DOHH2 (cell line): Measurements from ENCODE around the gene OR12D3.

Source experiments
- H3F3A ChIP-seq: fragments of 200-600 bp; sonication (generic), shearing (Covaris generic); 2 replicates; pipeline ENCODE4 v1.6.0; 2016; ENCODE audit warnings: antibody characterized with exemption, mild to moderate bottlenecking; ENCODE audit not compliant: control insufficient read depth, insufficient read depth
- H3K27ac ChIP-seq: fragments of 200-600 bp; sonication (generic); 2 replicates; pipeline ENCODE4 v1.5.1; 2014; ENCODE audit warnings: low read depth, mild to moderate bottlenecking, low read length, moderate library complexity
- H3K27me3 ChIP-seq: fragments of 200-600 bp; sonication (generic); 2 replicates; pipeline ENCODE4 v1.6.1; 2014; ENCODE audit warnings: mild to moderate bottlenecking, low read length, mixed read lengths; ENCODE audit not compliant: control insufficient read depth
- H3K36me3 ChIP-seq: fragments of 200-600 bp; sonication (generic); 2 replicates; pipeline ENCODE4 v1.6.1; 2014; ENCODE audit warnings: mild to moderate bottlenecking, low read length, moderate library complexity, mixed read lengths; ENCODE audit not compliant: control insufficient read depth
- H3K4me1 ChIP-seq: fragments of 200-600 bp; sonication (generic); 2 replicates; pipeline ENCODE4 v1.6.1; 2014; ENCODE audit warnings: mild to moderate bottlenecking, low read length, mixed read lengths; ENCODE audit not compliant: control insufficient read depth
- H3K4me2 ChIP-seq: fragments of 200-600 bp; sonication (generic); 2 replicates; pipeline ENCODE4 v1.6.0; 2014; ENCODE audit warnings: mild to moderate bottlenecking, low read length, moderate library complexity
- H3K4me3 ChIP-seq: fragments of 200-600 bp; sonication (generic); 2 replicates; pipeline ENCODE4 v1.5.1; 2014; ENCODE audit warnings: mild to moderate bottlenecking, low read length, mixed read lengths
- H3K79me2 ChIP-seq: fragments of 200-600 bp; sonication (generic); 2 replicates; pipeline ENCODE4 v1.6.1; 2014; ENCODE audit warnings: mild to moderate bottlenecking, low read length, mixed read lengths; ENCODE audit not compliant: control insufficient read depth
- H3K9me2 ChIP-seq: fragments of 200-600 bp; sonication (generic); replicated peaks from 2 replicates; pipeline ENCODE4 v1.6.1; 2014; ENCODE audit warnings: mild to moderate bottlenecking, low read length, mixed read lengths; ENCODE audit not compliant: control insufficient read depth
- H3K9me3 ChIP-seq: fragments of 200-600 bp; sonication (generic); 2 replicates; pipeline ENCODE4 v1.6.1; 2014; ENCODE audit warnings: antibody characterized with exemption, low read length, mixed read lengths; ENCODE audit not compliant: control insufficient read depth, insufficient read depth
- H4K20me1 ChIP-seq: fragments of 200-600 bp; sonication (generic); 2 replicates; pipeline ENCODE4 v1.6.0; 2014; ENCODE audit warnings: low read depth, mild to moderate bottlenecking, antibody characterized with exemption, low read length, moderate library complexity; ENCODE audit not compliant: control insufficient read depth, insufficient read depth
- EZH2phosphoT487 ChIP-seq: fragments of 200-600 bp; sonication (generic); IDR thresholded peaks from 2 replicates; pipeline ENCODE4 v1.6.1; 2017; ENCODE audit warnings: borderline replicate concordance, mild to moderate bottlenecking, antibody characterized with exemption, low read length, moderate library complexity, mixed read lengths
- TF ChIP-seq, protein P1 (sequence below): fragments of 200-600 bp; sonication (generic); IDR thresholded peaks from one replicate; pipeline ENCODE4 v1.5.1; 2014; ENCODE audit warnings: antibody characterized with exemption, mild to moderate bottlenecking, low read depth, low read length; ENCODE audit not compliant: poor library complexity, severe bottlenecking

OR12D3 gene

DNA sequence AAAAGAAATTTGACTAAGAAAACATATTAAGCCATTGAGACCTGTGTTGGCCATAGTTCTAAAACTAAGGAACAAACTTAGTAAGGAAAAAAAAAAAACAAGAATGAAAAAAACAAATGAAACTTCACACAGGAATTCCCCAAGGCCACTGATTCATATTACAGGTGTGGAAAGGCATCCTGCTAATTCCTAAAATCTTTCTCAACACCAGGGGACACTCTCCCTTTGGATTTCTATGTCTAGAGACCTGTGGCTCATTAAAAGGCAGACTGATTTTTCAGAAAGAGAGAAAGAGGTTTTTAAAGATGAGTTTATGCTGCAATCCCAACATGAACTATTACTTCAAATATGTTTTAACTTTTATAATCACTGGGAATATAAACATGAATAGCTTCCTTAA lies 39.5 kb upstream of the OR12D3 start, which contains the start of gene OR12D1:
Gene OR12D1 (plus strand): TSS at position 341 of the 400 bp plus-strand sequence.
- no peaks in the 10 kb centered on the region for H4K20me1 ChIP-seq
- no peaks in the 10 kb centered on the region; the same call in 1 of the 2 replicates for H3K27me3 ChIP-seq

DNA sequence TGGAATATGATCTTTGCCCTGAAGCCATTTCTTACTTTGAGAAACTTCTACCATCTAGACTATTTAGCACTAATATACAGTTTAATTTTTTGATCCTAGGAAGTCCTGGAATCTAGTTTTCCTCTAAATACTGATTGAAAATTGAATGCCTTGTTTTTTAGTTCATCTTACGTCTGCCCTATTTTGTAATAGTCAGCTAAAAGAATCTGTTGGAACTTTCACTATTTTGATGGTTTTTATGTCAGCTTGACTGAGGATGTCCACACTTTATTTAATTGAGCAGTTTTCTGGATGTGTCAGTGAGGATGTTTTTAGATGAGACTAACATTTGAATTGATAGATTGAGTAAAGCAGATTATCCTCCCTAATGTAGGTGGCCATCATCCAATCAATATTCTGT lies 28.7 kb upstream of the OR12D3 start:
- H3K4me1 ChIP-seq = no peaks in the 10 kb centered on the region
- H3K27ac ChIP-seq = no peak overlapping the region
- no peaks in the 10 kb centered on the region for H4K20me1 ChIP-seq
- H3K36me3 ChIP-seq = no peaks in the 10 kb centered on the region
- no peaks in the 10 kb centered on the region for H3K27me3 ChIP-seq
- H3F3A ChIP-seq = no peaks in the 10 kb centered on the region
- TF ChIP-seq EZH2phosphoT487 = no peak
- TF ChIP-seq, protein P1, sequence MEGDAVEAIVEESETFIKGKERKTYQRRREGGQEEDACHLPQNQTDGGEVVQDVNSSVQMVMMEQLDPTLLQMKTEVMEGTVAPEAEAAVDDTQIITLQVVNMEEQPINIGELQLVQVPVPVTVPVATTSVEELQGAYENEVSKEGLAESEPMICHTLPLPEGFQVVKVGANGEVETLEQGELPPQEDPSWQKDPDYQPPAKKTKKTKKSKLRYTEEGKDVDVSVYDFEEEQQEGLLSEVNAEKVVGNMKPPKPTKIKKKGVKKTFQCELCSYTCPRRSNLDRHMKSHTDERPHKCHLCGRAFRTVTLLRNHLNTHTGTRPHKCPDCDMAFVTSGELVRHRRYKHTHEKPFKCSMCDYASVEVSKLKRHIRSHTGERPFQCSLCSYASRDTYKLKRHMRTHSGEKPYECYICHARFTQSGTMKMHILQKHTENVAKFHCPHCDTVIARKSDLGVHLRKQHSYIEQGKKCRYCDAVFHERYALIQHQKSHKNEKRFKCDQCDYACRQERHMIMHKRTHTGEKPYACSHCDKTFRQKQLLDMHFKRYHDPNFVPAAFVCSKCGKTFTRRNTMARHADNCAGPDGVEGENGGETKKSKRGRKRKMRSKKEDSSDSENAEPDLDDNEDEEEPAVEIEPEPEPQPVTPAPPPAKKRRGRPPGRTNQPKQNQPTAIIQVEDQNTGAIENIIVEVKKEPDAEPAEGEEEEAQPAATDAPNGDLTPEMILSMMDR = no peak
- H3K9me3 ChIP-seq = no peaks in the 10 kb centered on the region
- no peak overlapping the region for H3K4me3 ChIP-seq
- H3K79me2 ChIP-seq = no peaks in the 10 kb centered on the region
- H3K9me2 ChIP-seq = no peaks in the 10 kb centered on the region
- no peak overlapping the region for H3K4me2 ChIP-seq

More for the DNA sequence above, 39.5 kb upstream of the OR12D3 start, which contains the start of gene OR12D1:
- Histone ChIP-seq H3F3A (no peaks in the 10 kb centered on the region), H3K4me2 (no peak within 1 kb of the TSS), H3K27ac (no peak within 1 kb of the TSS), H3K79me2 (no peaks in the 10 kb centered on the region), H3K36me3 (no peaks in the 10 kb centered on the region), H3K4me3 (no peak within 1 kb of the TSS), H3K9me2 (no peaks in the 10 kb centered on the region), H3K9me3 (no peaks in the 10 kb centered on the region; the same call in none of the 2 replicates), H3K4me1 (no peaks in the 10 kb centered on the region)
- TF ChIP-seq, protein P1 = no peak
- TF ChIP-seq EZH2phosphoT487 = no peak

DNA sequence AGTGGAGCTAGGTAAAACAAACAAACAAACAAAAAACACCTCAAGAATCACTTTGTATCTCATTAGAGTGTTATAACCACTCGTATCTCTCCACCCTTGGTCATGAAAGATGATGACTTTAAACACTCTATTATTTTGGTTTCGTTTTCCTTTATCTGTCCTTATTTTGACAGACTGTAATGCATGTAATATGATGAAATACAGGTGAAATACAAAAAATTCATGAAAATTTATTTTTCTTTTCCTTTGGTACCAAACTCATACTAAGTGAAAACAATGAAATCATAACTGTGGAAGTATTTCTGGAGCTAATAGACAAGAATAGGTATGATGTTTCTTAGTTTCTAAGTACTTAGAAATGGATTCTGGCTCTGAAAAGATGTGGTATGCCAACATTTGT lies 24.4 kb upstream of the OR12D3 start:
- H3K79me2 ChIP-seq = no peaks in the 10 kb centered on the region
- H3K36me3 ChIP-seq = no peaks in the 10 kb centered on the region
- H3K4me3 ChIP-seq = no peak overlapping the region
- H3F3A ChIP-seq = no peaks in the 10 kb centered on the region
- no peaks in the 10 kb centered on the region for H3K27me3 ChIP-seq
- TF ChIP-seq, protein P1 = no peak
- no peak for TF ChIP-seq EZH2phosphoT487
- H3K27ac ChIP-seq = no peak overlapping the region
- no peaks in the 10 kb centered on the region for H3K9me2 ChIP-seq
- H3K9me3 ChIP-seq = no peaks in the 10 kb centered on the region
- H3K4me2 ChIP-seq = no peak overlapping the region
- no peaks in the 10 kb centered on the region for H3K4me1 ChIP-seq
- no peaks in the 10 kb centered on the region for H4K20me1 ChIP-seq

DNA sequence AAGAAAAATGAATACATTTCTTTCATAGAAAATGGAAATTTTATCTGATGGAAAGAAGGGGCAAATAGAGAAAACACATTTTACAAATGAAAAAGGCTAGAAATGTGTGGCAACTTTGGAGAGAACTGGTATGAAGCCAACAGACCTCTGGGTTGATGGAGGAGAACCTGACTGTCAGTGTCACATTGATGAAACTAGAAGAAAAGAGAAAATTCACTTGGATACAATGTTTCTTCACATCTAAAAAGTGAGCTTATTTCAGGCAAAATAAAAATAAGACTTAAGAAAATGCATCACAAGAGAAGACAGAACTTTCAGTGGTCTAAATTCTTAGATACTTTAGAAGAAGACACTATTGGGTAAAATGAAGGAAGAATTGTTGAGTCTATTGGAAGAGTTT lies 20.2 kb upstream of the OR12D3 start, which contains the start of gene OR12D2:
Gene OR12D2 (plus strand): TSS at position 301 of the 400 bp plus-strand sequence. CDS start 1,069 bp downstream, outside the sequence.
- Histone ChIP-seq H3K9me2 (no peaks in the 10 kb centered on the region), H3K36me3 (no peaks in the 10 kb centered on the region), H4K20me1 (no peaks in the 10 kb centered on the region), H3K79me2 (no peaks in the 10 kb centered on the region), H3K9me3 (no peaks in the 10 kb centered on the region), H3F3A (no peaks in the 10 kb centered on the region), H3K4me3 (no peak within 1 kb of the TSS), H3K27me3 (no peaks in the 10 kb centered on the region), H3K4me2 (no peak within 1 kb of the TSS), H3K4me1 (no peaks in the 10 kb centered on the region), H3K27ac (no peak within 1 kb of the TSS)
- no peak for TF ChIP-seq EZH2phosphoT487
- TF ChIP-seq, protein P1 = no peak
